Osteoblast (primary cell): ENCODE results near the gene DENND1A. TPM values are rescaled to one million over a fixed set of nuclear protein-coding genes. Genes with fewer than 3 reads are reported as not detected.

Source experiments
- DNase-seq: peaks from one replicate; pipeline ENCODE4 v3.0.0; 2011; ENCODE audit warnings: low spot score, mixed read lengths; ENCODE audit not compliant: insufficient read length; ENCODE audit errors: missing footprints
- H2AFZ ChIP-seq: 2 replicates; pipeline ENCODE4 v1.6.0; 2011; ENCODE audit warnings: mild to moderate bottlenecking, low read length
- H3K27ac ChIP-seq: 2 replicates; pipeline ENCODE4 v1.5.1; 2011; ENCODE audit warnings: mild to moderate bottlenecking, low read depth, low read length, moderate library complexity
- H3K27me3 ChIP-seq: 2 replicates; pipeline ENCODE4 v1.6.0; 2012; ENCODE audit warnings: mild to moderate bottlenecking, control low read depth, inconsistent platforms, low read length, moderate library complexity; ENCODE audit not compliant: insufficient read depth
- H3K36me3 ChIP-seq: 2 replicates; pipeline ENCODE4 v1.5.1; 2011; ENCODE audit warnings: mild to moderate bottlenecking, low read length, control low read depth, moderate library complexity; ENCODE audit not compliant: insufficient read depth
- H3K4me1 ChIP-seq: 2 replicates; pipeline ENCODE4 v1.5.1; 2011; ENCODE audit warnings: mild to moderate bottlenecking, low read length, control low read depth, moderate library complexity; ENCODE audit not compliant: insufficient read depth
- H3K4me2 ChIP-seq: 2 replicates; pipeline ENCODE4 v1.6.0; 2011; ENCODE audit warnings: mild to moderate bottlenecking, low read length; ENCODE audit not compliant: insufficient read depth
- H3K4me3 ChIP-seq: fragments of 200-600 bp; sonication (generic); 3 replicates; pipeline ENCODE4 v1.5.1; 2012; ENCODE audit warnings: mild to moderate bottlenecking, low read length, inconsistent platforms; ENCODE audit not compliant: insufficient read depth
- H3K79me2 ChIP-seq: 2 replicates; pipeline ENCODE4 v1.6.0; 2012; ENCODE audit warnings: mild to moderate bottlenecking, low read length, control low read depth, inconsistent platforms; ENCODE audit not compliant: insufficient read depth
- H3K9me3 ChIP-seq: 2 replicates; pipeline ENCODE4 v1.5.1; 2011; ENCODE audit warnings: low read depth, low read length, control low read depth
- H4K20me1 ChIP-seq: 2 replicates; pipeline ENCODE4 v1.6.0; 2012; ENCODE audit warnings: mild to moderate bottlenecking, low read length, control low read depth; ENCODE audit not compliant: insufficient read depth
- CTCF ChIP-seq: IDR thresholded peaks from 2 replicates; pipeline ENCODE4 v1.5.1; 2011; ENCODE audit warnings: mild to moderate bottlenecking, low read depth, low read length, moderate library complexity; ENCODE audit errors: extremely low read depth
- total RNA-seq: library from RNA; depleted of rRNA; stranded (reverse); fragments of >200 nt; gene quantifications from 2 replicates; pipeline ENCODE4 v1.2.3, GENCODE V29; 2012

Gene DENND1A
- total RNA-seq, 1 donor = 14.1 TPM

- H2AFZ ChIP-seq = no peak overlapping the region
- no peaks in the 10 kb centered on the region for H3K36me3 ChIP-seq
- H3K27ac ChIP-seq = no peak overlapping the region
- no peaks in the 10 kb centered on the region for H3K4me1 ChIP-seq
- no peak overlapping the region for H3K4me3 ChIP-seq
- H3K79me2 ChIP-seq = no peaks in the 10 kb centered on the region
- H3K4me2 ChIP-seq = no peak overlapping the region
- H3K9me3 ChIP-seq = no peaks in the 10 kb centered on the region
- no peak for TF ChIP-seq CTCF
- H3K27me3 ChIP-seq = peaks cover 23% of the 10 kb centered on the region
- DNase-seq = no peak
- H4K20me1 ChIP-seq = no peaks in the 10 kb centered on the region
These were observed 29.9 kb upstream of the DENND1A start for GRCh38 chr9:123959787-123960186.

- no peak overlapping the region for H2AFZ ChIP-seq
- H4K20me1 ChIP-seq = no peaks in the 10 kb centered on the region
- H3K36me3 ChIP-seq = no peaks in the 10 kb centered on the region
- no peak for DNase-seq
- H3K4me3 ChIP-seq = no peak overlapping the region
- H3K27me3 ChIP-seq = peaks cover 26% of the 10 kb centered on the region
- H3K4me1 ChIP-seq = peaks cover 4% of the 10 kb centered on the region
- no peaks in the 10 kb centered on the region for H3K79me2 ChIP-seq
- no peak overlapping the region for H3K4me2 ChIP-seq
- H3K9me3 ChIP-seq = no peaks in the 10 kb centered on the region
- no peak overlapping the region for H3K27ac ChIP-seq
- no peak for TF ChIP-seq CTCF
These were observed 27.8 kb upstream of the DENND1A start for GRCh38 chr9:123957731-123958130.

- Histone ChIP-seq H4K20me1 (no peaks in the 10 kb centered on the region), H3K27me3 (peaks cover 26% of the 10 kb centered on the region), H2AFZ (no peak overlapping the region), H3K27ac (no peak overlapping the region), H3K4me2 (no peak overlapping the region), H3K4me3 (no peak overlapping the region), H3K36me3 (no peaks in the 10 kb centered on the region), H3K9me3 (no peaks in the 10 kb centered on the region), H3K79me2 (no peaks in the 10 kb centered on the region), H3K4me1 (peaks cover 4% of the 10 kb centered on the region)
- DNase-seq = no peak
- TF ChIP-seq CTCF = no peak
These were observed 27.3 kb upstream of the DENND1A start for GRCh38 chr9:123957168-123957721.

- Histone ChIP-seq H3K4me2 (no peak overlapping the region), H2AFZ (no peak overlapping the region), H4K20me1 (no peaks in the 10 kb centered on the region), H3K4me3 (no peak overlapping the region), H3K36me3 (no peaks in the 10 kb centered on the region), H3K9me3 (no peaks in the 10 kb centered on the region), H3K79me2 (no peaks in the 10 kb centered on the region), H3K27ac (no peak overlapping the region), H3K27me3 (peaks cover 24% of the 10 kb centered on the region), H3K4me1 (peaks cover 4% of the 10 kb centered on the region)
- no peak for DNase-seq
- no peak for TF ChIP-seq CTCF
These were observed 25.7 kb upstream of the DENND1A start for GRCh38 chr9:123955637-123956036.
